Measurements from ENCODE around the gene CCDC87. TPM values are rescaled to one million over a fixed set of nuclear protein-coding genes. Genes with fewer than 3 reads are reported as not detected.

CCDC87 gene
- total and polyA plus RNA-seq, 8 donors: 0.05 to 15.9 (median 0.29) TPM; not detected in 4

GRCh38 chr11:66632952-66633351 is 40.1 kb upstream of the CCDC87 start:
- no peaks in the 10 kb centered on the region for H3K27me3 ChIP-seq
- intact Hi-C loops (cut with DNase I; ENCODE audit: low total_unique reads): no loop called here
- no peak overlapping the region for H3K27ac ChIP-seq
- no peak overlapping the region for H3K4me3 ChIP-seq
- H3K9me3 ChIP-seq: no peaks in the 10 kb centered on the region
- no peak for DNase-seq
- peaks cover 14 to 69% (median 49%) of the 10 kb centered on the region in 4 donors for H3K36me3 ChIP-seq
- no peak for TF ChIP-seq EP300 (IDR thresholded peaks at IDR 0.05)
- TF ChIP-seq CTCF (IDR thresholded peaks at IDR 0.05): no peak
- TF ChIP-seq POLR2A (IDR thresholded peaks at IDR 0.05): no peak
- no peak for TF ChIP-seq POLR2AphosphoS5 (IDR thresholded peaks at IDR 0.05)
- peaks cover 12 to 49% (median 27%) of the 10 kb centered on the region in 4 donors for H3K4me1 ChIP-seq
- 67 to 78% (median 77%) methylated on average over 2 of the region's 2 CpGs for WGBS, 5 donors

- Histone ChIP-seq H3K36me3 (peaks cover 24 to 80% (median 60%) of the 10 kb centered on the region in 4 donors), H3K27ac (no peak overlapping the region), H3K4me1 (peaks cover under 1 to 42% (median 21%) of the 10 kb centered on the region in 4 donors), H3K9me3 (no peaks in the 10 kb centered on the region), H3K4me3 (no peak overlapping the region), H3K27me3 (no peaks in the 10 kb centered on the region)
- 81 to 87% (median 85%) methylated on average over 5 to 6 of the region's 6 CpGs for WGBS, 5 donors
- TF ChIP-seq POLR2A (IDR thresholded peaks at IDR 0.05) (no peak), EP300 (IDR thresholded peaks at IDR 0.05) (no peak), CTCF (IDR thresholded peaks at IDR 0.05) (no peak), POLR2AphosphoS5 (IDR thresholded peaks at IDR 0.05) (no peak)
- DNase-seq: no peak
- intact Hi-C loops (cut with DNase I; ENCODE audit: low total_unique reads): no loop called here
Measured at GRCh38 chr11:66631883-66632282, 39.0 kb upstream of the CCDC87 start.

GRCh38 chr11:66629356-66629755 is 36.5 kb upstream of the CCDC87 start:
- TF ChIP-seq CTCF (IDR thresholded peaks at IDR 0.05): no peak
- no peak for TF ChIP-seq POLR2AphosphoS5 (IDR thresholded peaks at IDR 0.05)
- TF ChIP-seq POLR2A (IDR thresholded peaks at IDR 0.05): no peak
- TF ChIP-seq EP300 (IDR thresholded peaks at IDR 0.05): no peak
- H3K9me3 ChIP-seq: no peaks in the 10 kb centered on the region
- H3K4me3 ChIP-seq: no peak overlapping the region
- intact Hi-C loops (cut with DNase I; ENCODE audit: low total_unique reads): no loop called here
- H3K36me3 ChIP-seq: peaks cover 44 to 86% (median 77%) of the 10 kb centered on the region in 4 donors
- no peak overlapping the region for H3K27ac ChIP-seq
- 75 to 90% (median 84%) methylated on average over 2 of the region's 2 CpGs for WGBS, 5 donors
- DNase-seq: no peak
- H3K27me3 ChIP-seq: no peaks in the 10 kb centered on the region
- H3K4me1 ChIP-seq: peaks cover 3 to 44% (median 29%) of the 10 kb centered on the region in 4 donors

- TF ChIP-seq POLR2A (IDR thresholded peaks at IDR 0.05) (no peak), CTCF (IDR thresholded peaks at IDR 0.05) (no peak), POLR2AphosphoS5 (IDR thresholded peaks at IDR 0.05) (no peak), EP300 (IDR thresholded peaks at IDR 0.05) (no peak)
- H3K27me3 ChIP-seq: no peaks in the 10 kb centered on the region
Measured at GRCh38 chr11:66628061-66628603, 35.3 kb upstream of the CCDC87 start.

More at GRCh38 chr11:66628061-66628603, 35.3 kb upstream of the CCDC87 start:
- no peak overlapping the region for H3K4me3 ChIP-seq
- no peak for DNase-seq
- H3K27ac ChIP-seq: no peak overlapping the region
- intact Hi-C loops (cut with DNase I; ENCODE audit: low total_unique reads): no loop called here
- no peaks in the 10 kb centered on the region for H3K9me3 ChIP-seq
- peaks cover 13 to 56% (median 39%) of the 10 kb centered on the region in 4 donors for H3K4me1 ChIP-seq
- WGBS, 5 donors: 83 to 88% (median 85%) methylated on average over 7 of the region's 7 CpGs
- H3K36me3 ChIP-seq: peaks cover 48 to 88% (median 80%) of the 10 kb centered on the region in 4 donors

All from stomach (tissue), 9 donors.